Esophagus squamous epithelium (tissue), 5 donors: ENCODE data around the gene BRMS1. TPM values are rescaled to one million over a fixed set of nuclear protein-coding genes. Genes with fewer than 3 reads are reported as not detected.

Source experiments
- DNase-seq: peaks from one replicate; lab custom pipeline; 2025; lab: John Stamatoyannopoulos, UW
- H3K27ac ChIP-seq, 4 donors: fragments of 200-600 bp; sonication (generic); one replicate each; pipeline ENCODE4 v1.5.1; 2016 to 2019; ENCODE audit warnings: mild to moderate bottlenecking in 1 of 4
- H3K27me3 ChIP-seq, 4 donors: fragments of 200-600 bp; sonication (generic); 1 replicate in 3 of 4; 2 replicates in 1 of 4; pipeline versions ENCODE4 v1.5.1 to v1.6.0; 2017 to 2021; ENCODE audit warnings: antibody characterized with exemption in 1 of 4
- H3K36me3 ChIP-seq, 3 donors: fragments of 200-600 bp; sonication (generic); one replicate each; pipeline ENCODE4 v1.5.1; 2016 to 2019
- H3K4me1 ChIP-seq, 3 donors: fragments of 200-600 bp; sonication (generic); one replicate each; pipeline ENCODE4 v1.5.1; 2017 to 2019
- H3K4me3 ChIP-seq, 4 donors: fragments of 200-600 bp; sonication (generic); 1 replicate in 3 of 4; 2 replicates in 1 of 4; pipeline ENCODE4 v1.5.1; 2016 to 2019; ENCODE audit warnings: mild to moderate bottlenecking in 2 of 4, moderate library complexity in 1 of 4
- H3K9me3 ChIP-seq, 3 donors: fragments of 200-600 bp; sonication (generic); one replicate each; pipeline ENCODE4 v1.5.1; 2016 to 2019
- CTCF ChIP-seq, 6 experiments: fragments of 450-650 bp in 4 of 6; fragments of 200-600 bp in 2 of 6; sonication (generic) in 2 of 6; IDR thresholded peaks; one replicate each; pipeline ENCODE4 v1.5.1; 2016 to 2019; ENCODE audit warnings: antibody characterized with exemption in 6 of 6, mild to moderate bottlenecking in 4 of 6, moderate library complexity in 4 of 6
- POLR2A ChIP-seq, 4 donors: fragments of 450-650 bp; IDR thresholded peaks; one replicate each; pipeline ENCODE4 v1.6.1; 2017; ENCODE audit warnings: antibody characterized with exemption in 4 of 4, mild to moderate bottlenecking in 4 of 4, moderate library complexity in 3 of 4
- WGBS, 2 donors: methylation state at CpG; one replicate each; pipeline ENCODE4 v1.1.5; 2018; 5-methylcytosine and 5-hydroxymethylcytosine counted together
- intact Hi-C: fragments of 100-400 bp; cut with DNase I; formaldehyde crosslinking; loops from one replicate; pipeline ENCODE4 v1.15.0; 2022
- total RNA-seq, 4 donors: library from RNA; depleted of rRNA; stranded (reverse); fragments of >200 nt; gene quantifications; one replicate each; pipeline ENCODE4 v1.1.0, GENCODE V29; 2016
- donor health status: DM: yes; HTN: yes; CAD: no.

The BRMS1 gene
- total RNA-seq, 4 donors from 2014 or later, result 43.8 to 65.5 (median 56.8) TPM

- peaks cover 11 to 68% (median 33%) of the 10 kb centered on the region in 3 donors for H3K36me3 ChIP-seq
- H3K4me3 ChIP-seq, result peak overlapping the region; percentile 58 to 75 (median 64)
- H3K27me3 ChIP-seq, result no peaks in the 10 kb centered on the region
- no peaks in the 10 kb centered on the region for H3K9me3 ChIP-seq
- WGBS, 2 donors, result 16 to 20% methylated on average over 6 to 9 of the region's 35 CpGs
- H3K27ac ChIP-seq, result peak overlapping the region; percentile 86 to 94 (median 88)
- peaks cover 45 to 71% (median 52%) of the 10 kb centered on the region in 3 donors for H3K4me1 ChIP-seq
- DNase-seq, result no peak
- no peak for TF ChIP-seq POLR2A (IDR thresholded peaks at IDR 0.05)
- intact Hi-C loops, result no loop called here
Observed at GRCh38 chr11:66335531-66336233, 9.2 kb downstream of the BRMS1 start.

GRCh38 chr11:66334605-66335442 lies 10.1 kb downstream of the BRMS1 start:
- Histone ChIP-seq H3K27ac (peak overlapping the region; percentile 86 to 94 (median 88)), H3K36me3 (peaks cover 11 to 60% (median 24%) of the 10 kb centered on the region in 3 donors), H3K4me3 (peak overlapping the region; percentile 58 to 75 (median 64)), H3K27me3 (no peaks in the 10 kb centered on the region), H3K4me1 (peaks cover 45 to 67% (median 52%) of the 10 kb centered on the region in 3 donors), H3K9me3 (no peaks in the 10 kb centered on the region)
- DNase-seq, result no peak
- WGBS, 2 donors, result 35 to 40% methylated on average over 6 to 8 of the region's 42 CpGs
- intact Hi-C loops, result no loop called here
- TF ChIP-seq POLR2A (IDR thresholded peaks at IDR 0.05), result no peak
- peak in 2 of 6 experiments; percentile 11 to 24 for TF ChIP-seq CTCF (IDR thresholded peaks at IDR 0.05)

- H3K4me1 ChIP-seq, result peaks cover 45 to 60% (median 48%) of the 10 kb centered on the region in 3 donors
- intact Hi-C loops, result no loop called here
- no peak overlapping the region for H3K27ac ChIP-seq
- H3K36me3 ChIP-seq, result peaks cover 11 to 52% (median 23%) of the 10 kb centered on the region in 3 donors
- no peaks in the 10 kb centered on the region for H3K9me3 ChIP-seq
- WGBS, 2 donors, result 58 to 61% methylated on average over 5 to 9 of the region's 29 CpGs
- TF ChIP-seq POLR2A (IDR thresholded peaks at IDR 0.05) (no peak), CTCF (IDR thresholded peaks at IDR 0.05) (no peak)
- peak overlapping the region; percentile 58 to 75 (median 64) for H3K4me3 ChIP-seq
- DNase-seq, result no peak
- no peaks in the 10 kb centered on the region for H3K27me3 ChIP-seq
Observed at GRCh38 chr11:66333896-66334604, 10.9 kb downstream of the BRMS1 start.

- TF ChIP-seq CTCF (IDR thresholded peaks at IDR 0.05), result no peak
- intact Hi-C loops, result no loop called here
- Histone ChIP-seq H3K4me3 (no peak overlapping the region), H3K4me1 (peaks cover 46 to 60% (median 48%) of the 10 kb centered on the region in 3 donors), H3K27me3 (no peaks in the 10 kb centered on the region), H3K36me3 (peaks cover 11 to 45% (median 21%) of the 10 kb centered on the region in 3 donors), H3K9me3 (no peaks in the 10 kb centered on the region), H3K27ac (no peak overlapping the region)
- 70 to 90% methylated on average over 2 to 7 of the region's 19 CpGs for WGBS, 2 donors
- no peak for DNase-seq
Observed at GRCh38 chr11:66333220-66333877, 11.6 kb downstream of the BRMS1 start.
